GM18508 (cell line): Measurements from ENCODE around the gene SCAP.
"Not testable (repeated sequence)": the region's sequence is repeated elsewhere in the genome, so short reads cannot be mapped to it uniquely, and the experiment has no call there.

Experiments used
- ATAC-seq: cut with Tn5 transposase; IDR thresholded peaks from one replicate; pipeline ENCODE4 v1.9.1; 2021; ENCODE audit warnings: moderate number of reproducible peaks; ENCODE audit not compliant: insufficient read depth, unreplicated experiment

SCAP gene

GRCh38 chr3:47475570-47476329, at the start of gene SCAP:
Gene SCAP, minus strand, starts transcription at chr3:47475941. Its CDS starts 32,948 bp downstream, at chr3:47442993.
- ATAC-seq = peak; percentile 42

GRCh38 chr3:47523310-47524073, 47.8 kb upstream of the SCAP start:
- no peak for ATAC-seq

DNA sequence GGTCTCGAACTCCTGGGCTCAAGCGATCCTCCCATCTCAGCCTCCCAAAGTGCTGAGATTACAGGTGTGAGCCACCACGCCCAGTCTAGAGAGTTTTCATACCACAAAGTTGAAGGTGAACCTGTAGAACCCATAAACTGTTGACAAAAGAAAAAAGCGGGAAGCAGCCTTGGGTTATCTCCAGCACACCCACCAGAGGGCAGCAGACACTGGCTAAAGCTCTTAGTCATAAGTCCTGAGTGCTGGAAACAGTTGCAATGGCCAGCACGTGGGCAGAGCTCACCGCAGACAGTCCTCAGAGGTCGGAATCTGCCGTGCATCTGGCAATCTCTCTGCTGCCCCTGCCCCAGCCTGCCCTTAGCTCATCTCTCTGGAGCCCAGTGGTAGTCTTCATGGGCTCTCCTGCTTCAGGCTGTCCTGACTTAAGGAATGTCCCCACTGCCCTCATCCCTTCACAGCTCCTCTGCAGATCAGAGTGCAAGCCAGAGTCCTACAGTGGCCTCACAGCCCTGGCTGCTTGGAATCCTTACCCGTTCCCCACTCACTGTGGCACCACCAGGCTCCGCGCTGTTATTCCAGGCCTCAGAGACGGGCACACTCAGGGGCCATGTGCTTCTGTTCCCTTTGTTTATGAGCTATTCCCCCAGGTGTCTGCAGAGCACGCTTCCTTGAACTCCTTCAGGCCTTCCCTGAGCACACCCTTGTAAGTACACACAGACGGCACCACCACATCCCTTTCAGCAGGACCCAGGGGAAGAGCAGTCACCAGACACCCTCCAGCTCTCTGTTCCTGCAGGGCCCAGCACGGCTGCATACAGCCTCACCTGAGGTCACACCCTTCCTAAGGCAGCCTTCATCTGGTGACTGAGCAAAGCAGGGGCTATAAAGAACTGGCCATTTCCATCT, 46.6 kb upstream of the SCAP start:
- no peak for ATAC-seq

DNA sequence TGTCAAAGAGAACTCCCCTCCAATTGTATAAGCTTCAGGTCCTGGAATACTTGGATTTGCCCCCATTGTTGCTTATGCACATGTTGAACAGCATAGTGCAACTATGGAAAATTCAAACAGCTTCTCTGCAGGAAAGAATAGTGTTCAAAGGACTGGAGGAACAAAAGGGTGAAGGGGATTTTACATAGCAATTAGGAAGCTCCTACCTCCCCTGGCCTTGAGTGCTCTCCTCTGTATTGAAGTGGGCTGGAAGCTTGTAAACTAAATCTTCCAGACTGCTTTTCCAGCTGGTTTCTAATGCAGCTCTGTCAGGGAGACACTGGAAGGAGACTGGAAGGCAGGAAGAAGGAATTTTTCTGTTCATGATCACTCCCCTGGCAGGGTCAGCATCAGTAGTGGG, 45.0 kb upstream of the SCAP start:
- ATAC-seq = no peak

DNA sequence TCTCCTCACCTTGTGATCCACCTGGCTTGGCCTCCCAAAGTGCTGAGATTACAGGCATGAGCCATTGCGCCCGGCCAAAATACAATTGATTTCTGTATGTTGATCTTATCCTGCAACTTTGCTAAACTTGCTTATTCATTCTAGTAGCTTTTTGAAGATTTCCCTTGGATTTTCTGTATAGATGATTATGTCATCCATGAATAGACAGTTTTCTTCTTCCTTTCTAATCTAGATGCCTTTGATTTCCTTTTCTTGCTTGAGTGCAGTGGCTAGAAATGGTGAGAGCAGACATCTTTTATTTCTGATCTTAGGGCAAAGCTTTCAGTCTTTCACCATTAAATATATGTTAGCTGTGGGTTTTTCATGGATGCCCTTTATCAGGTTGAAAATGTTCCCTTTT, 42.2 kb upstream of the SCAP start:
- ATAC-seq = no peak

DNA sequence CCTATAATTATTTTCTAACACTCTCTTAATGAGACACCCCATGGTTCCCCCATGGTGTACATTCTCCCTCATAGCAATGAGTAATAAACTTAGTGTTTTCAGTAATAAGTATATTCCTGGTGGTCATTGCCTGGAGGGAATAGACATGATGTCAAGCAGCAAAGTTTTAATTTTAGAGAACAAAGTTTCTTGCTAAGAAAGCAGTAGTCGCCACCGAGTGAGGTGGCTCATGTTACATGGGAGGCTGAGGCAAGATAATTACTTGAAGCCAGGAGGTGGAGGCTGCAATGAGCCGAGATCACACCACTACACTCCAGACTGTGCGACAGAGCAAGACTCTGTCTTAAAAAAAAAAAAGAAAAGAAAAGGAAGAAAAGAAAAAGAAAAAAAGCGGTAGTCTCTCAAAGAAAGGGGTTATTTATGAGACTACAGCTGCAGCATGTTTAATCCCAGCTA, 40.2 kb upstream of the SCAP start:
- ATAC-seq = no peak

DNA sequence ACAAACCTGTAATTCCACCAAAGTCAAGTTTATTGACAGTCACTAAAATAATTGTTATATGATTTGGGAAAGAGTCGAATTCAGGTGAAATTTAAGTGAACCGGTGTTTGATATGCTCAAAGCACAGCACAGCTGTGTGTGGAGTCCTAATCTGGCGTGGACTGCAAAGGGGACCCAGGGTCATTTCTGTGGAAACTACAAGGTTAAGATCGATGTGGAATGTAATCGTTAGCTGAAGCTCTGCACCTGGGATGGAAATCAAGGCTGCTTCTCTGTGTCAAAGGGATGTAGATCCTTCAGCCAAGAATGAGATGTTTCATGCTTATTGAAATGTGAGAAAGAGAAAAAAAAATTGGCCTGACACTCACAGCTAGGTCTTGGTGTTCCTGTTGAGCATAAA, 39.4 kb upstream of the SCAP start:
- ATAC-seq = no peak

GRCh38 chr3:47513125-47513929, 37.6 kb upstream of the SCAP start, which contains the start of gene ELP6:
Gene ELP6, minus strand, starts transcription at chr3:47513712. Its CDS starts 122 bp downstream, at chr3:47513590.
- peak; percentile 70 for ATAC-seq

GRCh38 chr3:47512416-47513124, 36.8 kb upstream of the SCAP start:
- no peak for ATAC-seq

- not testable (repeated sequence) for ATAC-seq
Measured at GRCh38 chr3:47505267-47505666, 29.5 kb upstream of the SCAP start.

DNA sequence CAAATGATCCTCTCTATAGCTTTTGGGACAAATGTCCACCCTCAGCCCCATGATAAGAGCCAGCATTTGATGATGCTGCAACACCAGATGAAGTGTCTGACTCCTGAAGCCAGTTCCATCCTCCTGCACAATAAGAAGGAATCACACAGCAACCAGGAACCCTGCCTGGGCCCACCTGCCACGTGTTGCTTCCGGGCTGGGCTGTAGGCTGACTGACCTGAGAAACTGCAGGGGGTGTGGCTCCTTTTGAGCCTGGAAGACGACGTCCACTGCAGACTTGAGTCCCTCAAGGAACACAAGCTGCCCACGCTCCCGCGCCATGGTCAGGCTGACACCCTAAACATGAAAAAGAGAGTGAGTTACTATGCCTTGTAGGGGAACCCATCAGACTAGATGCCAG, 28.4 kb upstream of the SCAP start:
- ATAC-seq = no peak

DNA sequence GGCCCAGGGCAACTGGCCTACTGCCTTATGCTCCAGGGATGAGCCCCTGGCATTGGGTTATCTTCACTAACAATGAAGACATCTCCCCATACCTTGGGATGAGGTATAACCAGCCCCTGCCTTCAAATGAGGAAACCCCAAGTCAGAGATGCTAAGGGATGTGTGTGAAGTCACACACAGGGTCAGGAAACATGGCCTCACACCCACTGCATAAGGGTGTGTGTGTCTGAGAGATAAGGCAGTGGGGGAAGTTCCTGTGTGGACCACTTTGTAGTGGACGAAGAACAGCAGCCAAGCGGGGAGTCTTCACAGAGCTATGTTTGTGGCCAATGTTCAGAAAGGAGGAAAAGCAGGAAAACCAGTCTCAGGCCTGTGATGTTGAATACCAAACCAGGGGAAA, 27.3 kb upstream of the SCAP start:
- no peak for ATAC-seq

DNA sequence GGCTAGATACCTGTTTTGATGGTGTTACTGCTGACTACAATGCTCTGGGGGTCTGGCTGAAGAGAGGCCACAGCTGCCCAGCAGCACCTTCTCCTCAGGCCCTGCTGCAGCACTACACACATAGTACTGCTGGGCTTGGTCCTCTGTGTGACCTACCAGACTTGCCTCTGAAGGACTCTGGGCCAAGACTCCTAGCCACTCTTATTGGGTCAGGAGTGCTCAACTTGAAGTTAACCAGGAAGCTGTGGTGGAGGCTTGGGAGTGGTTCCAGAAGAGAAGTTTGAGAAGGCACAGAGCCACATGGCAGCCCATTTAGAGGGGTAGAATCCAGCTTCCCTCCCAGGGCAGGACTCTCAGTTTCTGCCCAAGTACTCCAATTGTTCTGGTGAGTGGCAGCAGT, 21.2 kb upstream of the SCAP start:
- no peak for ATAC-seq

- no peak for ATAC-seq
Measured at GRCh38 chr3:47495886-47496285, 20.1 kb upstream of the SCAP start.

GRCh38 chr3:47495111-47495510, 19.4 kb upstream of the SCAP start:
- no peak for ATAC-seq

DNA sequence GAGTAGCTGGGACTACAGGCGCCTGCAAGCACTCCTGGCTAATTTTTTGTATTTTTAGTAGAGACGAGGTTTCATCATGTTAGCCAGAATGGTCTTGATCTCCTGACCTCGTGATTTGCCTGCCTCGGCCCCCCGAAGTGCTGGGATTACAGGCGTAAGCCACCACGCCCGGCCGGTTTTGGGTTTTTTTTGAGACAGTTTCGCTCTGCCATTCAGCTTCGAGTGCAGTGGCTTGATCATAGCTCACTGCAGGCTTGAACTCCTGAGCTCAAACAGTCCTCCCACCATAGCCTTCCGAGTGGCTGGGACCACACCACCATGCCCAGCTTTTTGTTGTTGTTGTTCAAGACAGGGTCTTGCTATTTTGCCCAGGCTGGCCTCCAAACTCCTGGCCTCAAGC, 16.0 kb upstream of the SCAP start:
- ATAC-seq = no peak

- ATAC-seq = no peak
Measured at GRCh38 chr3:47491186-47491585, 15.4 kb upstream of the SCAP start.

GRCh38 chr3:47487265-47487664, 11.5 kb upstream of the SCAP start:
- no peak for ATAC-seq

GRCh38 chr3:47485812-47486211, 10.1 kb upstream of the SCAP start:
- no peak for ATAC-seq
